A549 (cell line): ENCODE data around the gene NR3C2. TPM values are rescaled to one million over a fixed set of nuclear protein-coding genes. Genes with fewer than 3 reads are reported as not detected.

ENCODE experiments used
- ATAC-seq, 2 experiments: fragments of 200-7000 bp in 1 of 2; fragments of >200 bp in 1 of 2; cut with Nextera tagmentation in 1 of 2; cut with Tn5 transposase in 1 of 2; 3 replicates each; pipeline versions ENCODE4 v1.8.0 to v1.9.1; 2018 to 2020; ENCODE audit warnings: mild to moderate bottlenecking in 1 of 2, moderate library complexity in 1 of 2
- CTCF ChIA-PET: fragments of 300-600 bp; sonication (Branson Sonifier 250); formaldehyde crosslinking; extraction: SDS; loops from one replicate; lab custom pipeline; 2021; ENCODE audit warnings: antibody characterized with exemption, inconsistent platforms; lab: Yijun Ruan, JAX
- POLR2A ChIA-PET: fragments of 350-600 bp; formaldehyde crosslinking; extraction: SDS; loops from one replicate; lab custom pipeline; 2021; ENCODE audit warnings: antibody characterized with exemption, inconsistent platforms; lab: Yijun Ruan, JAX
- DNase-seq, 2 experiments: peaks; one replicate each; pipeline versions ENCODE4 v3.0.0 to v3.0.0-alpha.2; 2011 to 2016; ENCODE audit warnings: low read depth in 1 of 2, low spot score in 1 of 2
- FAIRE-seq: peaks from 2 replicates; lab custom pipeline; 2011; peaks lifted over from hg19 to GRCh38; lab: Jason Lieb, UNC
- H3K27ac ChIP-seq, 2 experiments: fragments of >200 bp; sonication (Bioruptor Twin); formaldehyde crosslinking; 3 replicates each; pipeline ENCODE4 v1.5.1; 2016 to 2017
- H3K4me1 ChIP-seq: fragments of >200 bp; sonication (Bioruptor Twin); formaldehyde crosslinking; 3 replicates; pipeline ENCODE4 v1.6.1; 2016
- H3K4me2 ChIP-seq: fragments of >200 bp; sonication (Bioruptor Twin); formaldehyde crosslinking; 3 replicates; pipeline ENCODE4 v1.6.1; 2016
- H3K4me3 ChIP-seq: fragments of >200 bp; sonication (Bioruptor Twin); formaldehyde crosslinking; 3 replicates; pipeline ENCODE4 v1.5.1; 2016
- H3K9me3 ChIP-seq: fragments of >200 bp; sonication (Bioruptor Twin); formaldehyde crosslinking; 3 replicates; pipeline ENCODE4 v1.6.1; 2016
- CHD2 ChIP-seq: fragments of 150-350 bp; IDR thresholded peaks from 2 replicates; pipeline ENCODE4 v1.6.1; 2014; ENCODE audit warnings: low read length; ENCODE audit not compliant: partially characterized antibody
- CHD4 ChIP-seq: fragments of 200-600 bp; sonication (generic); IDR thresholded peaks from 2 replicates; pipeline ENCODE4 v1.6.1; 2016; ENCODE audit warnings: antibody characterized with exemption, mild to moderate bottlenecking, borderline replicate concordance
- ESRRA ChIP-seq: fragments of 150-350 bp; IDR thresholded peaks from 2 replicates; pipeline ENCODE4 v1.6.1; 2014; ENCODE audit warnings: mild to moderate bottlenecking, low read length, borderline replicate concordance
- FOSB ChIP-seq: fragments of 250-450 bp; sonication (Bioruptor Pico); IDR thresholded peaks from 2 replicates; pipeline ENCODE4 v1.5.0; 2020; ENCODE audit warnings: mild to moderate bottlenecking, moderate library complexity
- FOSL2 ChIP-seq, 2 experiments: fragments of 450-650 bp in 1 of 2; fragments of >200 bp in 1 of 2; sonication (Bioruptor Twin) in 1 of 2; formaldehyde crosslinking; IDR thresholded peaks; 2 replicates each; pipeline versions ENCODE4 v1.5.0 to v1.6.1; 2016 to 2020; ENCODE audit warnings: mild to moderate bottlenecking in 1 of 2, moderate library complexity in 1 of 2
- FOXS1 ChIP-seq: fragments of 250-450 bp; sonication (Bioruptor Pico); IDR thresholded peaks from 2 replicates; pipeline ENCODE4 v1.5.0; 2020; ENCODE audit warnings: mild to moderate bottlenecking, moderate library complexity
- GATA3 ChIP-seq: IDR thresholded peaks from 2 replicates; pipeline ENCODE4 v1.6.1; 2012; ENCODE audit warnings: borderline replicate concordance
- HDAC2 ChIP-seq: fragments of 200-600 bp; sonication (generic); IDR thresholded peaks from 2 replicates; pipeline ENCODE4 v1.6.1; 2016
- HEYL ChIP-seq: fragments of 250-450 bp; sonication (Bioruptor Pico); IDR thresholded peaks from 2 replicates; pipeline ENCODE4 v1.8.0; 2021; ENCODE audit warnings: mild to moderate bottlenecking, moderate library complexity
- KDM5A ChIP-seq: fragments of 200-600 bp; sonication (generic); IDR thresholded peaks from 2 replicates; pipeline ENCODE4 v1.6.1; 2016; ENCODE audit warnings: antibody characterized with exemption, mild to moderate bottlenecking
- MAZ ChIP-seq: fragments of 150-350 bp; IDR thresholded peaks from 2 replicates; pipeline ENCODE4 v1.6.1; 2014; ENCODE audit warnings: antibody characterized with exemption, low read depth, low read length, borderline replicate concordance
- MYC ChIP-seq: IDR thresholded peaks from 2 replicates; pipeline ENCODE4 v1.6.1; 2012; ENCODE audit warnings: mild to moderate bottlenecking, inconsistent platforms, low read length, improper control_type of control experiment, borderline replicate concordance
- RNF2 ChIP-seq: fragments of 200-600 bp; sonication (generic); IDR thresholded peaks from 2 replicates; pipeline ENCODE4 v1.6.1; 2016; ENCODE audit warnings: low read depth, mild to moderate bottlenecking, antibody characterized with exemption, moderate library complexity, borderline replicate concordance
- SREBF2 ChIP-seq: fragments of 450-650 bp; IDR thresholded peaks from 2 replicates; pipeline ENCODE4 v1.6.1; 2014; ENCODE audit warnings: mild to moderate bottlenecking, moderate library complexity
- ZC3H11A ChIP-seq: fragments of 450-650 bp; IDR thresholded peaks from 2 replicates; pipeline ENCODE4 v1.6.1; 2014; ENCODE audit warnings: antibody characterized with exemption, mild to moderate bottlenecking
- WGBS: methylation state at CpG from one replicate; pipeline ENCODE4 v1.1.6; 2017; ENCODE audit errors: missing lambda C conversion rate; 5-methylcytosine and 5-hydroxymethylcytosine counted together
- polyA plus RNA-seq, 4 experiments: library from polyadenylated mRNA; depleted of rRNA in 3 of 4; stranded (reverse); fragments of >200 nt; fragmentation: RNase III in 1 of 4; extraction: RNeasy Plus Mini Kit Qiagen cat#74134 plus additional on column Dnase treatment in 1 of 4; gene quantifications; 2 replicates in 3 of 4; 3 replicates in 1 of 4; pipeline ENCODE4 v1.2.3, GENCODE V29; 2011 to 2017
- TF ChIP-seq, protein P1 (sequence below): fragments of 200-600 bp; sonication (generic); IDR thresholded peaks from 2 replicates; pipeline ENCODE4 v1.6.1; 2016; ENCODE audit warnings: antibody characterized with exemption, mild to moderate bottlenecking, moderate library complexity
- TF ChIP-seq, protein P2 (sequence below): fragments of 150-350 bp; IDR thresholded peaks from 2 replicates; pipeline ENCODE4 v1.6.1; 2014; ENCODE audit warnings: low read depth, mild to moderate bottlenecking, low read length
- TF ChIP-seq, protein P3 (sequence below): IDR thresholded peaks from 2 replicates; pipeline ENCODE4 v1.6.1; 2012
- TF ChIP-seq, protein P4 (sequence below): fragments of >200 bp; sonication (Bioruptor Twin); formaldehyde crosslinking; IDR thresholded peaks from 2 replicates; pipeline ENCODE4 v1.6.1; 2016
- TF ChIP-seq, protein P5 (sequence below): fragments of >200 bp; sonication (Bioruptor Twin); formaldehyde crosslinking; IDR thresholded peaks from 3 replicates; pipeline ENCODE4 v1.5.1; 2016

Gene NR3C2
- polyA plus RNA-seq, 2 of the 4 experiments (the other 2 are of a cell fraction), result 0.01 to 0.03 TPM

DNA sequence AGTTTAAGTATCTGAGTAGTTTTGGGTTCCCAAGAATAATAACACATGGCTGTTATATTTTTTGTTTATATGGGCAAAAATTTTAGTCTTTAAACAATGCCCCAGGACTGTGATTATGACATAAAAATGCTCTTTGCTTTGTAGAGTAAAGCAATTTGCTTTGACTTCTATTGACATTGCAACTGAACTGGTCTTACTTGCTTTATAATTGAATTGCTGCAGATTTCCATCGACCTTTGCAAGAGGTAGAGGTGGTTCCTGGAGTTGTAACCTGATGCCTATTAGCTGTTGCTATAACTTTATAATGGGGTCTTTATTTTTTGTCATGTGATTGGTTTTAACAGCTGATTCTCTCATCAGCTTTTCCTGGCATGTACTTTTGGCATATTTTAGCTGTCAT lies 407.4 kb downstream of the NR3C2 start:
- ATAC-seq (no peak), DNase-seq (no peak), FAIRE-seq (no peak)
- Histone ChIP-seq H3K4me2 (no peak overlapping the region), H3K27ac (no peak overlapping the region), H3K9me3 (no peaks in the 10 kb centered on the region), H3K4me3 (no peak overlapping the region), H3K4me1 (0 out of 3 replicates have a peak, but pooled peaks cover 3% of the 10 kb centered on the region)
- CTCF ChIA-PET, result interaction anchor here (0.5 kb wide), 1 partner anchor 443 kb away, joined by 3 read pairs; no protein-coding TSS in a partner anchor
- WGBS, result 17% methylated on average over 1 of the region's 1 CpG
- POLR2A ChIA-PET, result no interaction called here
- TF ChIP-seq ZC3H11A, result no peak
- TF ChIP-seq MYC, result no peak
- no peak for TF ChIP-seq CHD4
- TF ChIP-seq KDM5A, result no peak
- TF ChIP-seq MAZ, result no peak
- TF ChIP-seq, protein P1, sequence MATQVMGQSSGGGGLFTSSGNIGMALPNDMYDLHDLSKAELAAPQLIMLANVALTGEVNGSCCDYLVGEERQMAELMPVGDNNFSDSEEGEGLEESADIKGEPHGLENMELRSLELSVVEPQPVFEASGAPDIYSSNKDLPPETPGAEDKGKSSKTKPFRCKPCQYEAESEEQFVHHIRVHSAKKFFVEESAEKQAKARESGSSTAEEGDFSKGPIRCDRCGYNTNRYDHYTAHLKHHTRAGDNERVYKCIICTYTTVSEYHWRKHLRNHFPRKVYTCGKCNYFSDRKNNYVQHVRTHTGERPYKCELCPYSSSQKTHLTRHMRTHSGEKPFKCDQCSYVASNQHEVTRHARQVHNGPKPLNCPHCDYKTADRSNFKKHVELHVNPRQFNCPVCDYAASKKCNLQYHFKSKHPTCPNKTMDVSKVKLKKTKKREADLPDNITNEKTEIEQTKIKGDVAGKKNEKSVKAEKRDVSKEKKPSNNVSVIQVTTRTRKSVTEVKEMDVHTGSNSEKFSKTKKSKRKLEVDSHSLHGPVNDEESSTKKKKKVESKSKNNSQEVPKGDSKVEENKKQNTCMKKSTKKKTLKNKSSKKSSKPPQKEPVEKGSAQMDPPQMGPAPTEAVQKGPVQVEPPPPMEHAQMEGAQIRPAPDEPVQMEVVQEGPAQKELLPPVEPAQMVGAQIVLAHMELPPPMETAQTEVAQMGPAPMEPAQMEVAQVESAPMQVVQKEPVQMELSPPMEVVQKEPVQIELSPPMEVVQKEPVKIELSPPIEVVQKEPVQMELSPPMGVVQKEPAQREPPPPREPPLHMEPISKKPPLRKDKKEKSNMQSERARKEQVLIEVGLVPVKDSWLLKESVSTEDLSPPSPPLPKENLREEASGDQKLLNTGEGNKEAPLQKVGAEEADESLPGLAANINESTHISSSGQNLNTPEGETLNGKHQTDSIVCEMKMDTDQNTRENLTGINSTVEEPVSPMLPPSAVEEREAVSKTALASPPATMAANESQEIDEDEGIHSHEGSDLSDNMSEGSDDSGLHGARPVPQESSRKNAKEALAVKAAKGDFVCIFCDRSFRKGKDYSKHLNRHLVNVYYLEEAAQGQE, result no peak
- TF ChIP-seq GATA3, result no peak
- TF ChIP-seq FOSL2 (IDR thresholded peaks at IDR 0.05), result no peak
- no peak for TF ChIP-seq FOSL2 (CRISPR knock-in tag; IDR thresholded peaks at IDR 0.05)
- TF ChIP-seq, protein P2, sequence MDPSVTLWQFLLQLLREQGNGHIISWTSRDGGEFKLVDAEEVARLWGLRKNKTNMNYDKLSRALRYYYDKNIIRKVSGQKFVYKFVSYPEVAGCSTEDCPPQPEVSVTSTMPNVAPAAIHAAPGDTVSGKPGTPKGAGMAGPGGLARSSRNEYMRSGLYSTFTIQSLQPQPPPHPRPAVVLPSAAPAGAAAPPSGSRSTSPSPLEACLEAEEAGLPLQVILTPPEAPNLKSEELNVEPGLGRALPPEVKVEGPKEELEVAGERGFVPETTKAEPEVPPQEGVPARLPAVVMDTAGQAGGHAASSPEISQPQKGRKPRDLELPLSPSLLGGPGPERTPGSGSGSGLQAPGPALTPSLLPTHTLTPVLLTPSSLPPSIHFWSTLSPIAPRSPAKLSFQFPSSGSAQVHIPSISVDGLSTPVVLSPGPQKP, result no peak
- TF ChIP-seq, protein P3, sequence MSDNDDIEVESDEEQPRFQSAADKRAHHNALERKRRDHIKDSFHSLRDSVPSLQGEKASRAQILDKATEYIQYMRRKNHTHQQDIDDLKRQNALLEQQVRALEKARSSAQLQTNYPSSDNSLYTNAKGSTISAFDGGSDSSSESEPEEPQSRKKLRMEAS, result no peak
- TF ChIP-seq CHD2, result no peak
- TF ChIP-seq, protein P4, sequence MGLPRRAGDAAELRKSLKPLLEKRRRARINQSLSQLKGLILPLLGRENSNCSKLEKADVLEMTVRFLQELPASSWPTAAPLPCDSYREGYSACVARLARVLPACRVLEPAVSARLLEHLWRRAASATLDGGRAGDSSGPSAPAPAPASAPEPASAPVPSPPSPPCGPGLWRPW, result no peak
- no peak for TF ChIP-seq FOXS1 (CRISPR knock-in tag)
- TF ChIP-seq HDAC2, result no peak
- TF ChIP-seq FOSB (CRISPR knock-in tag), result no peak
- no peak for TF ChIP-seq ESRRA
- TF ChIP-seq HEYL (CRISPR knock-in tag), result no peak
- no peak for TF ChIP-seq SREBF2
- TF ChIP-seq, protein P5, sequence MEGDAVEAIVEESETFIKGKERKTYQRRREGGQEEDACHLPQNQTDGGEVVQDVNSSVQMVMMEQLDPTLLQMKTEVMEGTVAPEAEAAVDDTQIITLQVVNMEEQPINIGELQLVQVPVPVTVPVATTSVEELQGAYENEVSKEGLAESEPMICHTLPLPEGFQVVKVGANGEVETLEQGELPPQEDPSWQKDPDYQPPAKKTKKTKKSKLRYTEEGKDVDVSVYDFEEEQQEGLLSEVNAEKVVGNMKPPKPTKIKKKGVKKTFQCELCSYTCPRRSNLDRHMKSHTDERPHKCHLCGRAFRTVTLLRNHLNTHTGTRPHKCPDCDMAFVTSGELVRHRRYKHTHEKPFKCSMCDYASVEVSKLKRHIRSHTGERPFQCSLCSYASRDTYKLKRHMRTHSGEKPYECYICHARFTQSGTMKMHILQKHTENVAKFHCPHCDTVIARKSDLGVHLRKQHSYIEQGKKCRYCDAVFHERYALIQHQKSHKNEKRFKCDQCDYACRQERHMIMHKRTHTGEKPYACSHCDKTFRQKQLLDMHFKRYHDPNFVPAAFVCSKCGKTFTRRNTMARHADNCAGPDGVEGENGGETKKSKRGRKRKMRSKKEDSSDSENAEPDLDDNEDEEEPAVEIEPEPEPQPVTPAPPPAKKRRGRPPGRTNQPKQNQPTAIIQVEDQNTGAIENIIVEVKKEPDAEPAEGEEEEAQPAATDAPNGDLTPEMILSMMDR, result no peak
- no peak for TF ChIP-seq RNF2
